HCT116 (cell line): Measurements from ENCODE around the gene OR7A5. TPM values are rescaled to one million over a fixed set of nuclear protein-coding genes. Genes with fewer than 3 reads are reported as not detected.

Experiments used
- ATAC-seq: fragments of 200-7000 bp; cut with Tn5 transposase; 2 replicates; pipeline ENCODE4 v1.9.1; 2020; ENCODE audit warnings: mild to moderate bottlenecking, moderate library complexity
- BruUV-seq: library from RNA; stranded (reverse); fragments of 400-500 nt; replicated peaks from 2 replicates; lab custom pipeline; 2021; lab: Mats Ljungman, UMichigan
- CTCF ChIA-PET: fragments of 300-600 bp; sonication (Branson Sonifier 250); formaldehyde crosslinking; loops from one replicate; lab custom pipeline; 2021; ENCODE audit warnings: antibody characterized with exemption; lab: Charles Lee
- POLR2A ChIA-PET: fragments of 300-600, 350-600 bp; sonication (Branson Sonifier 250); formaldehyde crosslinking; loops from one replicate; lab custom pipeline; 2021; ENCODE audit warnings: antibody characterized with exemption; lab: Charles Lee
- RAD21 ChIA-PET, 2 experiments: fragments of 300-600 bp; sonication (Branson Sonifier 250); formaldehyde crosslinking; loops; one replicate each; lab custom pipeline; 2023; ENCODE audit warnings: low total read pairs in 2 of 2; ENCODE audit not compliant: uncharacterized antibody in 2 of 2, unreplicated experiment in 2 of 2, low non-redundant PET in 1 of 2; lab: Charles Lee
- DNase-seq: peaks from one replicate; pipeline ENCODE4 v3.0.0-alpha.2; 2010; ENCODE audit warnings: low read depth, low spot score
- H2AFZ ChIP-seq: fragments of 200-600 bp; shearing (Covaris generic), sonication (generic); 2 replicates; pipeline ENCODE4 v1.6.1; 2017; ENCODE audit warnings: low read depth, mixed run types, mixed read lengths, antibody characterized with exemption, low read length; ENCODE audit not compliant: poor library complexity, severe bottlenecking
- H3K27ac ChIP-seq: 2 replicates; pipeline ENCODE4 v1.5.1; 2012; ENCODE audit warnings: low read depth, low read length
- H3K27me3 ChIP-seq: fragments of 200-600 bp; sonication (generic); 2 replicates; pipeline ENCODE4 v1.6.1; 2016; ENCODE audit warnings: mixed run types, low read length, mixed read lengths; ENCODE audit not compliant: insufficient read depth
- H3K36me3 ChIP-seq, 2 experiments: fragments of 200-500 bp in 1 of 2; fragments of 200-600 bp in 1 of 2; sonication (Bioruptor generic) in 1 of 2; sonication (generic) in 1 of 2; 2 replicates each; pipeline versions ENCODE4 v1.5.1 to v1.6.1; 2014 to 2016; ENCODE audit warnings: low read length in 2 of 2, inconsistent platforms in 1 of 2, mixed read lengths in 1 of 2, mixed run types in 1 of 2; ENCODE audit not compliant: insufficient read depth in 2 of 2, control insufficient read depth in 1 of 2
- H3K4me1 ChIP-seq, 2 experiments: fragments of 200-600 bp in 1 of 2; sonication (generic) in 1 of 2; 2 replicates each; pipeline versions ENCODE4 v1.5.1 to v1.6.1; 2012 to 2017; ENCODE audit warnings: low read length in 2 of 2, inconsistent platforms in 1 of 2, mild to moderate bottlenecking in 1 of 2, mixed read lengths in 1 of 2, mixed run types in 1 of 2, moderate library complexity in 1 of 2; ENCODE audit not compliant: insufficient read depth in 2 of 2, control insufficient read depth in 1 of 2
- H3K4me2 ChIP-seq: fragments of 200-600 bp; sonication (generic); 2 replicates; pipeline ENCODE4 v1.6.1; 2017; ENCODE audit warnings: mixed run types, low read length, mixed read lengths
- H3K4me3 ChIP-seq, 2 experiments: fragments of 200-600 bp in 1 of 2; sonication (generic) in 1 of 2; replicated peaks in 1 of 2; 2 replicates each; pipeline ENCODE4 v1.5.1; 2011 to 2016; ENCODE audit warnings: low read length in 2 of 2, control low read depth in 1 of 2, low read depth in 1 of 2, mild to moderate bottlenecking in 1 of 2, mixed read lengths in 1 of 2, mixed run types in 1 of 2
- H3K79me2 ChIP-seq: fragments of 200-600 bp; sonication (generic); 2 replicates; pipeline ENCODE4 v1.6.1; 2017; ENCODE audit warnings: mild to moderate bottlenecking, mixed run types, low read length, moderate library complexity, mixed read lengths; ENCODE audit not compliant: insufficient read depth
- H3K9ac ChIP-seq: fragments of 200-600 bp; sonication (generic); 2 replicates; pipeline ENCODE4 v1.6.1; 2016; ENCODE audit warnings: low read length, mixed read lengths
- H3K9me2 ChIP-seq: fragments of 200-600 bp; sonication (generic), shearing (Covaris generic); 2 replicates; pipeline ENCODE4 v1.6.1; 2017; ENCODE audit warnings: mixed run types, mild to moderate bottlenecking, moderate library complexity; ENCODE audit not compliant: insufficient read depth
- H3K9me3 ChIP-seq, 2 experiments: fragments of 200-500 bp in 1 of 2; fragments of 200-600 bp in 1 of 2; sonication (Bioruptor generic) in 1 of 2; sonication (generic) in 1 of 2; 2 replicates each; pipeline ENCODE4 v1.6.1; 2014 to 2017; ENCODE audit warnings: low read length in 2 of 2, mixed read lengths in 2 of 2, inconsistent platforms in 1 of 2, low read depth in 1 of 2, mild to moderate bottlenecking in 1 of 2, mixed run types in 1 of 2, moderate library complexity in 1 of 2; ENCODE audit not compliant: control insufficient read depth in 1 of 2, insufficient read depth in 1 of 2
- H4K20me1 ChIP-seq: fragments of 200-600 bp; sonication (generic), shearing (Covaris generic); 2 replicates; pipeline ENCODE4 v1.6.1; 2017; ENCODE audit warnings: mixed run types, mild to moderate bottlenecking, moderate library complexity; ENCODE audit not compliant: insufficient read depth
- ATF3 ChIP-seq: IDR thresholded peaks from 2 replicates; pipeline ENCODE4 v1.6.1; 2012
- CBX3 ChIP-seq: IDR thresholded peaks from 2 replicates; pipeline ENCODE4 v1.6.1; 2012; ENCODE audit warnings: low read depth
- CEBPB ChIP-seq: IDR thresholded peaks from 2 replicates; pipeline ENCODE4 v1.6.1; 2012; ENCODE audit warnings: low read depth
- EGR1 ChIP-seq: IDR thresholded peaks from 2 replicates; pipeline ENCODE4 v1.6.1; 2012; ENCODE audit warnings: low read depth
- EZH2 ChIP-seq: fragments of 200-600 bp; sonication (generic); IDR thresholded peaks from 2 replicates; pipeline ENCODE4 v1.6.1; 2017; ENCODE audit warnings: antibody characterized with exemption, mixed run types
- EZH2phosphoT487 ChIP-seq: fragments of 200-600 bp; IDR thresholded peaks from 2 replicates; pipeline ENCODE4 v1.6.1; 2018; ENCODE audit warnings: antibody characterized with exemption, borderline replicate concordance
- FOSL1 ChIP-seq: IDR thresholded peaks from 2 replicates; pipeline ENCODE4 v1.6.1; 2012; ENCODE audit warnings: low read depth
- JUND ChIP-seq: IDR thresholded peaks from 2 replicates; pipeline ENCODE4 v1.6.1; 2012
- POLR2A ChIP-seq: IDR thresholded peaks from 2 replicates; pipeline ENCODE4 v1.7.0; 2011; ENCODE audit warnings: borderline replicate concordance; ENCODE audit not compliant: insufficient read depth, insufficient read length; ENCODE audit errors: extremely low read depth
- POLR2AphosphoS5 ChIP-seq: IDR thresholded peaks from 2 replicates; pipeline ENCODE4 v1.6.1; 2011; ENCODE audit warnings: mild to moderate bottlenecking, low read depth, low read length, moderate library complexity
- SIN3A ChIP-seq: IDR thresholded peaks from 2 replicates; pipeline ENCODE4 v1.6.1; 2012; ENCODE audit warnings: low read depth
- SP1 ChIP-seq: IDR thresholded peaks from 2 replicates; pipeline ENCODE4 v1.6.1; 2012; ENCODE audit warnings: low read depth
- SRF ChIP-seq: IDR thresholded peaks from 2 replicates; pipeline ENCODE4 v1.6.1; 2012; ENCODE audit warnings: low read depth
- TCF7L2 ChIP-seq: IDR thresholded peaks from 2 replicates; pipeline ENCODE4 v1.7.0; 2011; ENCODE audit warnings: borderline replicate concordance, inconsistent platforms; ENCODE audit not compliant: insufficient read depth, insufficient read length; ENCODE audit errors: extremely low read depth
- YY1 ChIP-seq: IDR thresholded peaks from 2 replicates; pipeline ENCODE4 v1.6.1; 2011; ENCODE audit warnings: low read length, low read depth, moderate library complexity, mild to moderate bottlenecking; ENCODE audit not compliant: insufficient replicate concordance; ENCODE audit errors: extremely low read depth
- ZBTB33 ChIP-seq: IDR thresholded peaks from 2 replicates; pipeline ENCODE4 v1.6.1; 2011; ENCODE audit warnings: mild to moderate bottlenecking, low read length, moderate library complexity; ENCODE audit not compliant: insufficient replicate concordance; ENCODE audit errors: extremely low read depth
- intact Hi-C: fragments of 100-400 bp; cut with micrococcal nuclease; formaldehyde crosslinking; loops from 2 replicates; pipeline ENCODE4 v1.10.0; 2022
- total RNA-seq: library from RNA; stranded (reverse); gene quantifications from one replicate; pipeline ENCODE4 v1.2.1, GENCODE V29; 2021; ENCODE audit not compliant: unreplicated experiment
- TF ChIP-seq, protein P1 (sequence below), 3 experiments: fragments of 200-600 bp in 1 of 3; sonication (generic) in 1 of 3; IDR thresholded peaks in 2 of 3; conservative IDR thresholded peaks in 1 of 3; 2 replicates each; pipeline ENCODE4 v1.5.1; 2012 to 2017; ENCODE audit warnings: low read depth in 2 of 3, low read length in 2 of 3, antibody characterized with exemption in 1 of 3, borderline replicate concordance in 1 of 3, control low read depth in 1 of 3, mild to moderate bottlenecking in 1 of 3, mixed read lengths in 1 of 3, mixed run types in 1 of 3, moderate library complexity in 1 of 3; ENCODE audit not compliant: insufficient read depth in 1 of 3

Gene OR7A5
- total RNA-seq, 1 experiment from 2014 or later: not detected

DNA sequence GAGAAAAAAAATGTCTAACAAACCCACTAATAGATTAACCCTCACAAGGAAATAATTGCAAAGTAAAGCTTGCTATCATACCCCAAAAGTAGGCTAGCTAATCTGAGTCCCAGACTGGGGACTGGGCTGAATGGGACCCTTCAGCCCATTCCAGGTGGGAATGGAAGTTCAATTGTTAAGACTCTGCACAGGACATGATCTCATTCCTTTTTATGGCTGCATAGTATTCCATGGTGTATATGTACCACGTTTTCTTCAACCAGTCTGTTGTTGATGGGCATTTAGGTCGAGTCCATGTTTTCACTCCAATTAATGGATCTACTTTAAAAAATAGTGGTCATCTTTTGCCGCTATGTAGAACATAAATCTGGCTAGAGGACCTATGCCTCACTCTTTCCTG is 17.9 kb downstream of the OR7A5 start:
- ChIA-PET POLR2A (no interaction called here), RAD21 (no interaction called here), CTCF (no interaction called here)
- no TSS peak for BruUV-seq
- no peaks in the 10 kb centered on the region for H3K36me3 ChIP-seq
- ATAC-seq (no peak), DNase-seq (no peak)
- intact Hi-C loops: no loop called here
- H3K79me2 ChIP-seq: no peaks in the 10 kb centered on the region
- no peaks in the 10 kb centered on the region for H3K4me1 ChIP-seq
- H3K9me3 ChIP-seq: no peaks in the 10 kb centered on the region
- H2AFZ ChIP-seq: no peak overlapping the region
- peaks cover 22% of the 10 kb centered on the region; the same call in 1 of the 2 replicates for H3K27me3 ChIP-seq
- TF ChIP-seq ATF3 (no peak), EZH2phosphoT487 (no peak), SP1 (no peak), TCF7L2 (no peak), SIN3A (no peak), POLR2A (no peak), CEBPB (no peak), JUND (no peak), EZH2 (no peak), SRF (no peak), YY1 (no peak), ZBTB33 (no peak), FOSL1 (no peak), POLR2AphosphoS5 (no peak), CBX3 (no peak), EGR1 (no peak)
- TF ChIP-seq, protein P1, sequence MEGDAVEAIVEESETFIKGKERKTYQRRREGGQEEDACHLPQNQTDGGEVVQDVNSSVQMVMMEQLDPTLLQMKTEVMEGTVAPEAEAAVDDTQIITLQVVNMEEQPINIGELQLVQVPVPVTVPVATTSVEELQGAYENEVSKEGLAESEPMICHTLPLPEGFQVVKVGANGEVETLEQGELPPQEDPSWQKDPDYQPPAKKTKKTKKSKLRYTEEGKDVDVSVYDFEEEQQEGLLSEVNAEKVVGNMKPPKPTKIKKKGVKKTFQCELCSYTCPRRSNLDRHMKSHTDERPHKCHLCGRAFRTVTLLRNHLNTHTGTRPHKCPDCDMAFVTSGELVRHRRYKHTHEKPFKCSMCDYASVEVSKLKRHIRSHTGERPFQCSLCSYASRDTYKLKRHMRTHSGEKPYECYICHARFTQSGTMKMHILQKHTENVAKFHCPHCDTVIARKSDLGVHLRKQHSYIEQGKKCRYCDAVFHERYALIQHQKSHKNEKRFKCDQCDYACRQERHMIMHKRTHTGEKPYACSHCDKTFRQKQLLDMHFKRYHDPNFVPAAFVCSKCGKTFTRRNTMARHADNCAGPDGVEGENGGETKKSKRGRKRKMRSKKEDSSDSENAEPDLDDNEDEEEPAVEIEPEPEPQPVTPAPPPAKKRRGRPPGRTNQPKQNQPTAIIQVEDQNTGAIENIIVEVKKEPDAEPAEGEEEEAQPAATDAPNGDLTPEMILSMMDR (IDR thresholded peaks at IDR 0.05 in 2 of 3, conservative IDR thresholded peaks at IDR 0.05 in 1 of 3; ENCODE audit: borderline replicate concordance in 1 of 3, insufficient read depth in 1 of 3, low read depth in 2 of 3, low read length in 2 of 3): no peak
- H3K4me3 ChIP-seq: no peak overlapping the region
- H3K27ac ChIP-seq: no peak overlapping the region
- no peaks in the 10 kb centered on the region for H4K20me1 ChIP-seq
- H3K9ac ChIP-seq: no peak overlapping the region
- no peak overlapping the region for H3K4me2 ChIP-seq
- H3K9me2 ChIP-seq: no peaks in the 10 kb centered on the region
